Activated CD4-positive, CD25-positive, alpha-beta regulatory T cell treated with anti-CD3 and anti-CD28 coated beads, Interleukin-2, amount 50 U/mL, for 24 hours (primary cell): ENCODE data around the gene OVOL1.

Source experiments
- ATAC-seq, 2 donors: fragments of 150-1000 bp; cut with Tn5 transposase; one replicate each; pipeline ENCODE4 v1.10.0; 2021; ENCODE audit warnings: mild to moderate bottlenecking in 1 of 2, moderate library complexity in 1 of 2

OVOL1 gene

DNA sequence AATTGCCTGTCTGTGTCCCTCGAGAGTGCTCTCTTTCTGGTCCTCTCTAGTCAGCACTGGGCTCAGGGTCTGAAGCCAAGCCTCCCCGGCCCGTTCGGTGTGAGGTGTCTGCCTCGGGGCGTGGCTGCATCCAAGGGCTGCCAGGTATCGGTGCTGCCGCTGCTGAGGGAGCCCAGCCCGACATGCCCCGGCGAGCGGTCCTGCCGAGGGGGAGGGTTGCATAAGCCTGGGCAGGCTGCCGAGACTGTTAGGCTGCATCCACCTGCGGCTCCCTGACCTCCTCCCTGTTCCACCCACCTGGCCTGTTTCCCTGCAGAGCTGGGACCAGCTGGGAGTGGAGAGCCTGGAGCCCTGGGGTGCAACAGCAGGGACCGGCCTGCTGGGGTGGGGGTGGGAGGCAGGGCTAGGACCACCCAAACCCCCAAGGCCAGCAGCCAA is 6.3 kb downstream of the OVOL1 start:
- ATAC-seq, result no peak

GRCh38 chr11:65793625-65794400 is 7.0 kb downstream of the OVOL1 start:
- ATAC-seq, result no peak

DNA sequence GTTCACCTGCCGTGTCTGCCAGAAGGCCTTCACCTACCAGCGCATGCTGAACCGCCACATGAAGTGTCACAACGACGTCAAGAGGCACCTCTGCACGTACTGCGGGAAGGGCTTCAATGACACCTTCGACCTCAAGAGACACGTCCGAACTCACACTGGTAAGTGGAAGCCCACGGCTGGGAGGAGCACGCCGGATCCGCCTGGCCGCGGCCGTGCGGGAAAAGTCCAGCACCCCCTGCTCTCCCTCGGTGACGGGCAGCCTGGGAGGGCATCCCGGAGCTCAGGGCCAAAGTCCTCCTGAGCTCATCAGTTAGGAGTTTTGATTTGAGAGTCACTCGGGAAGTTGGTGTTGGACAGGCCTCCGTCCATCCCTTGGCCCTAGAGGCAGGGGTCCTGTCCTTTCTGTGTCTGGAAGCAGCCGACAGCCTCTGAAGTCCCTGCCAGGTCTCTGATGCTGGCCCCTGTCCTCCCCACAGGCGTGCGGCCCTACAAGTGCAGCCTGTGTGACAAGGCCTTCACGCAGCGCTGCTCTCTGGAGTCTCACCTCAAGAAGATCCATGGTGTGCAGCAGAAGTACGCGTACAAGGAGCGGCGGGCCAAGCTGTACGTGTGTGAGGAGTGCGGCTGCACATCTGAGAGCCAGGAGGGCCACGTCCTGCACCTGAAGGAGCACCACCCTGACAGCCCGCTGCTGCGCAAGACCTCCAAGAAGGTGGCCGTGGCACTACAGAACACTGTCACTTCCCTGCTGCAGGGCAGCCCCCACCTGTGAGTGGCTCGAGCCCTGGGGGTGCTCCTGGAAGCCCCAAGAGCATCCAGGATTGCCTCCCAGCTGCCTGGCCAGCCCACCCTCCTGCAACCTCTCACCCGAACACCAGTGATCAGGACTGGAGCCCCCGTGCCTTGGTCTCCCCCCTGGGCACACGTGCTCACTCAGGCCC is 8.0 kb downstream of the OVOL1 start:
- no peak for ATAC-seq

- no peak for ATAC-seq
Measured at GRCh38 chr11:65796726-65797601, 10.1 kb downstream of the OVOL1 start.

DNA sequence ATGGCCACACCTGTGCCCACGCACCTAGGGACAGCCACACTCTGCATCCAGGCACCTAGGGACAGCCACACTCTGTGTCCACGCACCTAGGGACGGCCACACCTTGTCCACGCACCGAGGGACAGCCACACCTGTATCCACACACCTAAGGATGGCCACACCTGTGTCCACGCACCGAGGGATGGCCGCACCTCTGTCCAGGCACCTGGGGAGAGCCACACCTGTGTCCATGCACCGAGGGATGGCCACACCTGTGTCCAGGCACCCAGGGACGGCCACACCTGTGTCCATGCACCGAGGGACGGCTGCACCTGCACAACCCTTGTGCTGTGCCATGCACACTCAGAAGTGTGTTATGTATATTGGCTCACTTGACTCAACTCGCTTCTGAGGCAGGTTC is 10.8 kb downstream of the OVOL1 start:
- ATAC-seq, result no peak

DNA sequence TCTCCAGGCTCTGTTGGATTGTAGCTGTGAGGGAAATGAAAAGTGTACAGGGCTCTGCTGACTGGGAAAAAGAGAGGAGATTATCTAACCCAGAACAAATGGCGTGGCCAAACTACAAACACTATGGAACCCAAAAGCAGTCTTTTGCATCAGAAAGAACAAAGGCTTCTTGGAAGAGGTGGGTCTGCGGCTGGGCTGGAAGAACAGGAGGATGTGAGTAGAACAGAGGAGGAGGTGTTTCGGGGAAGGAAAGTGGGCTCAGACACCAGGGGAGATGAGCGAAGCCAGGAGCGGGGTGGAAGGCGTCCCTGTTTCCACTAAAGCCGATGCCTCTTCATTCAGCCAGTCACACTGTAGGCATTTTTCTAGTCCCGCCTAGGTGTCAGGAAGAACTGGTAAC is 12.0 kb downstream of the OVOL1 start:
- no peak for ATAC-seq

GRCh38 chr11:65801153-65801987 is 14.5 kb downstream of the OVOL1 start:
- no peak for ATAC-seq

DNA sequence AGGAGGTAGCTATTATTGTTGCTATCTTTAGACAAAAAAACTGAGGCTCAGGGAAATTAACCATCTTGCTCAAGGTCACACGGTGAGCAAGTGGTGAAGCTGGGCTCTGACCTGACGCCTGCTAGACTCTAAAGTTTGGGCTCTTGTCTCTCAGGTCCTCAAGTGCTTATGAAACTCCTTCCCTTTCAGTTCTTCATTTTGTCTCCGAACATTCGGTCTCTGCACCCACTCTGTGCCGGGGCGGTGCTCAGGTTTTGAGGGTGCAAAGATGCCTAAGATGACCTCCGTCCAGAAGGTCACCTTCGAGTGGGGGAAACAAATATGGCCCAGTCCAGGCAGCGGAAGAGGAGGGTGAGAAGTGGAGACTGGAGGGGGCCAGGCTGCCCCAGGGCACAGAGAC is 16.0 kb downstream of the OVOL1 start:
- ATAC-seq, result no peak

DNA sequence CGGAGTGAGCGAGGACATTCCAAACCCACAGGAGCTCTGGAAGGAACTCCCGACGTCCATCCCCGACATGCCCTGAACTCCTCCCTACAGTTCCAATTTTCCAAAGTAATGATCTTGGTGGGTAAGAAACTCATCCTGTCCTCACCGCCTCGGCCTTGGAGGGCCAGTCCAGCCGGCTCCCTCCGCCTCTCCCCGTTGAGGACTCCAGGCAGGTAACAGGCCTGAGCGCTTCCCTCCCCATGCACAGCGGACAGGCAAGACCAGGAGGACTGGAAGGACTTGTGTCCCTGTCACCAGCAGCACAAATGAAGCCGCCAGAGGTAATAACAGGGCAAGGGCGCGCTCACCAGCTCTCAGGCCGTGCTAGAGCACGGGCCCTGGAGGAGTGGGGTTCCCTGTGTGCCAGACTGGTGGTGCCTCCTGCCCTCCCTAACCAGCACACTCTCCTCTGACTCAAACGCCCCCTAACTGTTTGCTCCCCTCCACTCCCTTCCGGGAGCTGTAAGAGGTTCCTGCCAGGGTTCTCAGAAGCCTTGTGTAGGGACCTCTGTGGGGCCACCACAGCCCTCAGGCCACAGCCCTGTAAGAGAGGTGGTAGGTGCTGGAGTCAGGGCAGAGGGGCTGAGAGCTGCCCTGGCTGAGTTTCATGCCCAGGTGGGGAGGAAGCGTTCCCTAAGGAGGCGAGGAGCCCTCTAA is 17.1 kb downstream of the OVOL1 start:
- ATAC-seq, result no peak

GRCh38 chr11:65806979-65807378 is 20.1 kb downstream of the OVOL1 start:
- ATAC-seq, result no peak

GRCh38 chr11:65808744-65809341 is 22.0 kb downstream of the OVOL1 start:
- no peak for ATAC-seq

GRCh38 chr11:65809496-65809895 is 22.6 kb downstream of the OVOL1 start:
- no peak for ATAC-seq

GRCh38 chr11:65810046-65810868 is 23.4 kb downstream of the OVOL1 start:
- ATAC-seq, result no peak

DNA sequence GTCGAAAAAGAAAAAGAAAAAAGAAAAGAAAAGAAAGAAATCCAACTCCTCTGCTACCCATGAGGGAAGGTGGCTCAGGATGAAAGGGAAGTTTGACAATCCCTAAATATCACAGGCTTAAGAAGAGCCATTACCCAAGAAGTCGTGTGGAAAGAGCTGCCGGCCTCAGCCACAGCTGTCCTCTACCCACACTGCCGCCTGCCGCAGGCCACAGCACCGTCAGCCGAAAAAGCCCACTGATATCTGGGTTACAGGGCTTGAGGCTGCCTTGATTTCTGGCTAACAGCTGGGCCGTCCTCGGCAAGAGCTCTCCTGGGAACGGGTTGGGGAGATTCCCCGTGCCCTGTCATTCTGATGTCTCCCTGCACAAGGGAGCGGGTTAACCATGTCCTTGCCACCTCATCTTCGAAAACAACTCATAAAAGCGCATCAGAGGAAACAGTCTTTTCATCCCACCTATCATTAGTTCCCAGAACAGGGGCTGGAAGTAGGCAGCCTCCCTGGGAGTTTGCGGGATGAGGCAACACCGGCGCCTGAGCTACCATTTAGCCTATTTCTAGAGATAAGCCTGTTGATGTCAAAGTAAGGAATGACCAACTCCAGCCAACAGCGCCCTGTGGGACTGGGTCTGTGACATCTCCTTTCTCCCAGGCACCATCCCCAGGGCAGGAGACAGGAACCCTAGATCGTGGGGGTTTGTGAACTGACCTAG is 25.1 kb downstream of the OVOL1 start:
- ATAC-seq, result no peak

DNA sequence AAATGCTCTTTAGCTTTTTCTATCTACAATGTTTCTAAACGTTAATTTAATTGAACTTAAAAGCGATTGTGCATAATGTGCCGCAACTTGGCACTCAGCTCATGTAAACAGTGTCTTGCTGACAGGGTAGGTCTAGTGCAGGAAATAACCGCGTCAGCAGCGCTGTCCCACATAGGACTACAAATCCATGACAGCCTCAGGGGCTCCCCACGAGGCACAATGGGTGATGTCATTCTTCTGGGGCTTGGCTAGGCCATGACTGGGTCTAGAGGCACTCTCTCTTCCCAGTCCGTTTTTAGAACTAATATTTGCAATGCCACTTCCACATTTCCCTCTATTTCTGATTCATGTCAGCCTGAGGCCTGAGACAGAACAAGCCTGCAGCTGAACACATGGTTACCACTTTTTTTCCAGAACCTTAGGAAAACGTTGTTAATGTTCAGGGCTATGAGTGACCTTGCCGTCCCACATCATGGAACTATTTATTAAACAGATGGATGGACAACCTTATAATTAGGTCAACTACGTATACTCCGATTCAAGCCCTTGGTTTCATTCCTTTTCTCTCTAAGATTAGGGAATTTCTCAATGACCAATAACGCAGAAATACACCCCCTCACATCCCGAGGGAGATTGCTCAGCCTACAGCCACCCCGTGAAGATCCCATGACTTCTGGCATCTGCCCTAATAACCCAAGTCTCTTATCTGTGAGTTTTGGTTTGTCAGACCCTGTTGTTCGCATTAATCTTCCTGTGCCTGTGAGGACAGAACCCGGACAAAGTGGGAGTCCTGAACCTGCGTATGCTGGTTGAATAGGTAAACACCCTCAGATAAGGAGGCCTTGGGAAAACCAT is 27.5 kb downstream of the OVOL1 start:
- ATAC-seq, result no peak

GRCh38 chr11:65814986-65815565 is 28.2 kb downstream of the OVOL1 start:
- no peak for ATAC-seq

GRCh38 chr11:65816696-65817095 is 29.8 kb downstream of the OVOL1 start:
- ATAC-seq, result no peak

GRCh38 chr11:65817312-65817834 is 30.5 kb downstream of the OVOL1 start:
- no peak for ATAC-seq
